Large intestine (tissue), 3 donors: Measurements from ENCODE around the gene SGSM1. TPM values are rescaled to one million over a fixed set of nuclear protein-coding genes. Genes with fewer than 3 reads are reported as not detected.

Experiments
- DNase-seq, 2 donors: peaks; one replicate each; pipeline versions ENCODE4 v3.0.0 to v3.0.0-alpha.2; 2013
- H3K27ac ChIP-seq: one replicate; pipeline ENCODE4 v1.5.1; 2013; ENCODE audit warnings: low read length
- H3K27me3 ChIP-seq: 2 replicates; pipeline ENCODE4 v1.6.1; 2013; ENCODE audit warnings: low read length; ENCODE audit not compliant: control insufficient read depth, insufficient read depth
- H3K36me3 ChIP-seq: 2 replicates; pipeline ENCODE4 v1.6.1; 2013; ENCODE audit warnings: low read length; ENCODE audit not compliant: control insufficient read depth, insufficient read depth
- H3K4me1 ChIP-seq: one replicate; pipeline ENCODE4 v1.6.1; 2013; ENCODE audit warnings: low read length; ENCODE audit not compliant: control insufficient read depth, insufficient read depth
- H3K4me3 ChIP-seq: one replicate; pipeline ENCODE4 v1.5.1; 2013; ENCODE audit warnings: low read length
- H3K9me3 ChIP-seq: one replicate; pipeline ENCODE4 v1.6.1; 2013; ENCODE audit warnings: mild to moderate bottlenecking, low read depth, low read length, moderate library complexity; ENCODE audit not compliant: control insufficient read depth
- WGBS: methylation state at CpG from one replicate; pipeline ENCODE4 v1.1.5; 2013; ENCODE audit warnings: low lambda C conversion rate; ENCODE audit not compliant: insufficient coverage; 5-methylcytosine and 5-hydroxymethylcytosine counted together
- polyA plus RNA-seq: library from polyadenylated mRNA; unstranded; fragments of 120-200 nt; gene quantifications from one replicate; pipeline ENCODE4 v1.2.1, GENCODE V29; 2013

Gene SGSM1
- polyA plus RNA-seq, 1 donor = 7.2 TPM

- WGBS = 100% methylated on average over 1 of the region's 3 CpGs
Measured at GRCh38 chr22:24930678-24931077, 124.7 kb downstream of the SGSM1 start.

GRCh38 chr22:24935771-24936483 is 129.9 kb downstream of the SGSM1 start:
- Histone ChIP-seq H3K4me1 (no peaks in the 10 kb centered on the region), H3K36me3 (no peaks in the 10 kb centered on the region), H3K27me3 (no peaks in the 10 kb centered on the region), H3K9me3 (no peaks in the 10 kb centered on the region), H3K27ac (no peak overlapping the region), H3K4me3 (no peak overlapping the region)
- no peak for DNase-seq

More at GRCh38 chr22:24930678-24931077, 124.7 kb downstream of the SGSM1 start:
- no peaks in the 10 kb centered on the region for H3K27me3 ChIP-seq
- H3K9me3 ChIP-seq = no peaks in the 10 kb centered on the region
- no peak overlapping the region for H3K4me3 ChIP-seq
- H3K36me3 ChIP-seq = peaks cover 3% of the 10 kb centered on the region
- H3K27ac ChIP-seq = no peak overlapping the region
- H3K4me1 ChIP-seq = no peaks in the 10 kb centered on the region
- DNase-seq = no peak

GRCh38 chr22:24937114-24937513 is 131.1 kb downstream of the SGSM1 start:
- no CpG with 5 or more reads among the region's 2 CpGs for WGBS
- no peak overlapping the region for H3K4me3 ChIP-seq
- H3K27ac ChIP-seq = no peak overlapping the region
- DNase-seq = no peak
- no peaks in the 10 kb centered on the region for H3K27me3 ChIP-seq
- no peaks in the 10 kb centered on the region for H3K4me1 ChIP-seq
- no peaks in the 10 kb centered on the region for H3K36me3 ChIP-seq
- no peaks in the 10 kb centered on the region for H3K9me3 ChIP-seq

DNA sequence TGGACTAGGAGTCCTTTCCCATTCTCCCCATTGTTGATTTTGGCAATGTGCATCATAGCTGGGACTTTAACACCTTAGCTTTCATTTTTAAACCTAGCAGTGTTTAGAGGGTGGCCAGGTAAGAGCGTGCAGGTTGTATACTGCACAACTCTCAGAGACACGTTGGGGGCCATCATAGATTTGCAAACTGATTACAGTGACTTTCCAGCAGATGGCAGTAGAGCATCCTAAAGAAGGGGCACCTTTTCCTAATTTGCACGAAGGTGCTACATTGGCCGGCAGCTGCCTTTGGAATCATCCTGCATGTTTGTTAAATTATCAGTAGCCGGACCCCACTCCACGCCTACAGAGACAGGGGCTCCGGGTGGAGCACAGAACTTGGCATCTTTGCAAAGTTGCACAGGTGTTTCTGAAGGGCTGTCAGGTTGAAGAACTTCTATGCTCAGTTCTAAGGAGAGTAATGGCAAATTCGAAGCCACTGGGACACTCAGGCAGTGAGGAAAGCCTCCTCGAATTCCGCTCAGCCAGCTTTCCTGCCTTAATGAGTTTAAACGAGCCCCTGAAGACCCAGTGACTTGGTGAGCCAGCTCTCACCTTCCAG is 132.8 kb downstream of the SGSM1 start:
- H3K27ac ChIP-seq = no peak overlapping the region
- no peak overlapping the region for H3K4me3 ChIP-seq
- no peaks in the 10 kb centered on the region for H3K9me3 ChIP-seq
- peaks cover under 1% of the 10 kb centered on the region for H3K4me1 ChIP-seq
- no peak for DNase-seq
- no peaks in the 10 kb centered on the region for H3K27me3 ChIP-seq
- H3K36me3 ChIP-seq = no peaks in the 10 kb centered on the region
- WGBS = no CpG with 5 or more reads among the region's 11 CpGs

- no peak overlapping the region for H3K27ac ChIP-seq
- no CpG with 5 or more reads among the region's 3 CpGs for WGBS
- DNase-seq = no peak
Measured at GRCh38 chr22:24942301-24942700, 136.3 kb downstream of the SGSM1 start.

GRCh38 chr22:24944217-24944937 is 138.4 kb downstream of the SGSM1 start:
- peak; percentile 50 to 74 for DNase-seq
- H3K9me3 ChIP-seq = no peaks in the 10 kb centered on the region
- H3K4me1 ChIP-seq = peaks cover 3% of the 10 kb centered on the region
- WGBS = 100% methylated on average over 1 of the region's 10 CpGs
- peak overlapping the region; percentile 32 for H3K27ac ChIP-seq
- H3K27me3 ChIP-seq = no peaks in the 10 kb centered on the region
- H3K36me3 ChIP-seq = no peaks in the 10 kb centered on the region
- no peak overlapping the region for H3K4me3 ChIP-seq

More at GRCh38 chr22:24942301-24942700, 136.3 kb downstream of the SGSM1 start:
- no peaks in the 10 kb centered on the region for H3K9me3 ChIP-seq
- no peaks in the 10 kb centered on the region for H3K36me3 ChIP-seq
- peaks cover 3% of the 10 kb centered on the region for H3K4me1 ChIP-seq
- no peaks in the 10 kb centered on the region for H3K27me3 ChIP-seq
- H3K4me3 ChIP-seq = no peak overlapping the region

DNA sequence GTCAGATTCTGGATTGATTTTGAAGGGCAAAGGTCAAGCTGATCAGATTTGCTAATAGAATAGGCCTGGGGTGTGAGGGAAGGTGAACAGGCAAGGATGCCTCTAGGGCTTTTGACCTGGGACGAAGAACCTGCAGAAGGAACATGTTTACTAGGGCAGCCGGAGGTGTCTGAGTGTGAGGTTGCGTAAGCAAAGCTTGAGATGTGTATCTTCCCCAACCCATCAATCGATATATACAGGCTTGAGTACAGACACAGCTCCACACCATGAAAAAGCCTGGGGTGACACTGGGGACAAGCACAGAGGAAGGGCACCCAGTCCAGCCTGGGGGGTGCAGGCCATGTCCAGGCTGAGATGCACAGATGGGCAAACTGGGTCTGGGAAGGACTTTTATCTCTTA is 139.4 kb downstream of the SGSM1 start:
- WGBS = no CpG with 5 or more reads among the region's 4 CpGs
- no peak for DNase-seq
- Histone ChIP-seq H3K36me3 (no peaks in the 10 kb centered on the region), H3K4me1 (peaks cover 3% of the 10 kb centered on the region), H3K27me3 (no peaks in the 10 kb centered on the region), H3K9me3 (no peaks in the 10 kb centered on the region), H3K27ac (no peak overlapping the region), H3K4me3 (no peak overlapping the region)

DNA sequence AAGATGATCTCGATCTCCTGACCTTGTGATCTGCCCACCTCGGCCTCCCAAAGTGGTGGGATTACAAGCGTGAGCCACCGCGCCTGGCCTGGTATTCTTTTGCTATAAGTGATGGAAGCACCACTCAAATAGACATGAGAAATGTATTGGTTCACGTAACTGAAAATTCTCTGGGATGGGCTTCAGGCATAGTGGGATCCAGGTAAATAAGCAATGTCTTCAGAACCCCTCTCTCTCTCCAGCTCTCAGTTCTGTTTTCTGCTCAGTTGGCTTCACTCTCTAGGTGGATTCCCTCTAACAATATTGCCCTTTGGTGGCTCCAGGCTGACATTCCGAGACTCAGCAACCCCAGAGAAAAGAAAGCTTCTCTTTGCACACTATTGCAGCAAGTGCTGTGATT is 141.4 kb downstream of the SGSM1 start:
- H3K36me3 ChIP-seq = no peaks in the 10 kb centered on the region
- no peak overlapping the region for H3K27ac ChIP-seq
- DNase-seq = no peak
- WGBS = 75% methylated on average over 1 of the region's 7 CpGs
- no peaks in the 10 kb centered on the region for H3K9me3 ChIP-seq
- H3K27me3 ChIP-seq = no peaks in the 10 kb centered on the region
- H3K4me1 ChIP-seq = peaks cover 3% of the 10 kb centered on the region
- H3K4me3 ChIP-seq = no peak overlapping the region

GRCh38 chr22:24947881-24948280 is 141.9 kb downstream of the SGSM1 start:
- Histone ChIP-seq H3K27me3 (no peaks in the 10 kb centered on the region), H3K4me3 (no peak overlapping the region), H3K9me3 (no peaks in the 10 kb centered on the region), H3K4me1 (peaks cover 3% of the 10 kb centered on the region), H3K36me3 (no peaks in the 10 kb centered on the region), H3K27ac (no peak overlapping the region)
- no peak for DNase-seq
- WGBS = no CpG with 5 or more reads among the region's 12 CpGs

DNA sequence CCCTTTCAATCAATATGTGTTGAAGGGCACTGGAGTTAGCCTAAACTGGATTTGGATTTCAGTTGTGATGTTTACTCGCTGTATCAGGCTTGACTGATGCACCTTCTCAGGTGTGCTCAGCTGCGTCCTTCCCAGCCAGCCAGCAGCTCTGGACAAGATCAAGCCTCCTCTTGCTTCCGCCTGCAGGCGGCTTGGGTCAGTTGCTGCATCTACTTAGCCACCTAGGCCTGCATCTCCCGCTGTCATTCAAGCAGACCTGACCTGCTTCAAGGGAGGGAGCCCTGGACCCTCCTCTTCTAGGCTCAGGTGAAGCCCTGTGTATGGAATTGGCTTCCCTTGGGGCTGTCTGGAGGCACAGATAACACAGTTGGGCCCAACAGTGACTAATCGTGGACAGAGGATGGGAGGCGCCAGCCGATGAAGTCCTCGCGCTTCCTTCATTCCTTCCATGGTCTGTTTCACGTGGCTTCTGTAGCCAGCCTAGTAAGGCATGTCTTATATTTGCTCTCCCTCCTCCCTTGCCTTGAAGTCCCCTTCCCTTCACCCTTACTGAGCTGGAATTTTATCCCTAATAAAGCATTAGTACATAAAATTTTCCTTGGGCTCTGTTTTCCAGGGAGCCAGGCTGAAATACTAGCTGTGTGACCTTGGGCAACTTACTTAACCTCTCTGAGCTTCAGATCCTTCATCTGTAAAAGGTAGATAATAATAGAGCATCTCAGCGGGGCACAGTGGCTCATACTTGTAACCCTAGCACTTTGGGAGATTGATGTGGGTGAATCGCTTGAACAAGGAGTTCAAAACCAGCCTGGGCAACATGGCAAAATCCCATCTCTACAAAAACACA is 142.6 kb downstream of the SGSM1 start:
- Histone ChIP-seq H3K4me3 (no peak overlapping the region), H3K4me1 (peaks cover 3% of the 10 kb centered on the region), H3K27me3 (no peaks in the 10 kb centered on the region), H3K36me3 (no peaks in the 10 kb centered on the region), H3K27ac (no peak overlapping the region), H3K9me3 (no peaks in the 10 kb centered on the region)
- no peak for DNase-seq
- WGBS = 89% methylated on average over 3 of the region's 13 CpGs
